Cardiac septum (tissue), 1 donor: ENCODE measurements around the gene RTF1. TPM values are rescaled to one million over a fixed set of nuclear protein-coding genes. Genes with fewer than 3 reads are reported as not detected.

Experiments
- DNase-seq: peaks from one replicate; pipeline ENCODE4 v3.0.0-alpha.2; 2020; ENCODE audit warnings: low spot score
- intact Hi-C: fragments of 100-400 bp; cut with DNase I; formaldehyde crosslinking; loops from one replicate; pipeline ENCODE4 v1.14.0; 2022
- total RNA-seq: library from RNA; stranded (reverse); fragmentation: NEBNext Ultra II Directional; extraction: Animal tissue kit (Norgen Biotek cat#: 25700); gene quantifications from one replicate; pipeline ENCODE4 v1.2.1, GENCODE V29; 2021
- donor health status: DM: no; HTN: no; CAD: no.

The RTF1 gene
- total RNA-seq, 1 donor from 2014 or later, result 26.8 TPM

GRCh38 chr15:41523097-41523496, 106.2 kb downstream of the RTF1 start:
- intact Hi-C loops, result no loop called here
- no peak for DNase-seq

GRCh38 chr15:41530363-41530956, 113.6 kb downstream of the RTF1 start:
- intact Hi-C loops, result no loop called here
- no peak for DNase-seq

Other genes with a start within 250 kb of the RTF1 start
- not detected for gene EXD1, start 186.3 kb upstream of the RTF1 start, total RNA-seq
- gene CHP1, start 185.8 kb upstream of the RTF1 start, total RNA-seq, result 104 TPM
- not detected for gene OIP5, start 84.5 kb upstream of the RTF1 start, total RNA-seq
- gene NUSAP1, start 84.2 kb upstream of the RTF1 start, total RNA-seq, result 1.1 TPM
- gene NDUFAF1, start 14.6 kb upstream of the RTF1 start, total RNA-seq, result 29.7 TPM
- gene ITPKA, start 76.8 kb downstream of the RTF1 start, total RNA-seq, result 1.0 TPM
- 0.65 TPM for gene LTK, start 96.7 kb downstream of the RTF1 start, total RNA-seq
- gene RPAP1, start 127.2 kb downstream of the RTF1 start, total RNA-seq, result 18.5 TPM
- gene TYRO3, start 142.1 kb downstream of the RTF1 start, total RNA-seq, result 3.6 TPM
- 37.3 TPM for gene MGA, start 243.3 kb downstream of the RTF1 start, total RNA-seq